GM21529 (cell line): ENCODE results near the gene SLX4IP.
"Not testable (repeated sequence)": the region's sequence is repeated elsewhere in the genome, so short reads cannot be mapped to it uniquely, and the experiment has no call there.

Experiments used
- ATAC-seq: cut with Tn5 transposase; IDR thresholded peaks from one replicate; pipeline ENCODE4 v1.9.1; 2021; ENCODE audit not compliant: unreplicated experiment

SLX4IP gene

DNA sequence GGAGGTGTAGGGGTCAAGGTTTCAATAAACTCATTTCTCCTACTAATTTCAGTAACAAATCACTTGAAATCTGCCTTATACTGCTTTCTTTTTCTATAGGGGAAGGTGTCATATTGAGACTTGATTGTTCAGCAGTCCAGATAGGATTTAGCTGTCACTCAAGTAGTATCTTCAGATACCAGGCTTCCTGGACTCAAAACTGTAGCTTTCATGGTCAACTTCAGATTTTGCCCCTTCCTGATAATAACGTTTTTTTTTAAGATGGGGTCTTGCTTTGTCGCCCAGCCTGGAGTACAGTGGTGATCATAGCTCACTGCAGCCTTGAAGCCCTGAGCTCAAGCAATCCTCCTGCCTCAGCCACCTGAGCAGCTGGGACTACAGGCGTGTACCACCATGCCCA, 160.9 kb downstream of the SLX4IP start:
- ATAC-seq, result no peak

DNA sequence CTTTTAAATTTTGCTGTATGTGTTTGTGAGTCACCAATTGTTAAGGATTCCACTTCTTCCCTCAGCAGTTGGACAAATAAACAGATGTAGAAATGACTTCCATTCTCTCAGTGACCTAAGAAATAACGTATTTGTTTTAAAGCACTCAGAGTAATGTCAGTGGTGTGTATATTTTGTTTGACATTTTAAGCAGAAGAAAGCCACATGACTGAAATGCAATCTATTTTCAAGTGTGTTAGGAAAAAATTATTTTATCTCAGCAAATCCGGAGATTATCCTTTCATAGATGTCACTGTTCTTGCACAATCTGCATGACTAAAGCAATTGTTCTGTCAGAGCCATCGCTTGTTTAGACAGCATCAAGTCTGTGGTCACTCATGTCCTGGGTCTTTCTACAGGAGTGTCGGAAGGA, 161.6 kb downstream of the SLX4IP start:
- no peak for ATAC-seq

DNA sequence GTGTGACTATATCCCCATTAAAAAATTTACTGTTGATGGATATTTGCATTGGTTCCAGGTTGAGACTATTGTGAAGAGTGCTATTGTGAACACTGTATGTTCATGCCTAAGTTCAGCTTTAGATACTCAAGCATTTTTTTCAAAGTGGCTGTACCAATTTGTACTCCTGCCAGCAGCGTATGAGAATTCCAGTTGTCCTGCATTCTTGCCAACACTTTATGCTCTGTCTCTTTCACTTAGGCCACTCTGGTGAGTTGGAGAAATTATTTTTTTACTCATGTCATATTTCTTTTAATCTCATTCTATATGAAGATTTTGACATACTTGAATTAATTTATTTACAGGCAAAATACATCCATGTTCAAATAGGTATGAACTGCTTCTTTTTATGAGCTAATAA, 162.5 kb downstream of the SLX4IP start:
- no peak for ATAC-seq

DNA sequence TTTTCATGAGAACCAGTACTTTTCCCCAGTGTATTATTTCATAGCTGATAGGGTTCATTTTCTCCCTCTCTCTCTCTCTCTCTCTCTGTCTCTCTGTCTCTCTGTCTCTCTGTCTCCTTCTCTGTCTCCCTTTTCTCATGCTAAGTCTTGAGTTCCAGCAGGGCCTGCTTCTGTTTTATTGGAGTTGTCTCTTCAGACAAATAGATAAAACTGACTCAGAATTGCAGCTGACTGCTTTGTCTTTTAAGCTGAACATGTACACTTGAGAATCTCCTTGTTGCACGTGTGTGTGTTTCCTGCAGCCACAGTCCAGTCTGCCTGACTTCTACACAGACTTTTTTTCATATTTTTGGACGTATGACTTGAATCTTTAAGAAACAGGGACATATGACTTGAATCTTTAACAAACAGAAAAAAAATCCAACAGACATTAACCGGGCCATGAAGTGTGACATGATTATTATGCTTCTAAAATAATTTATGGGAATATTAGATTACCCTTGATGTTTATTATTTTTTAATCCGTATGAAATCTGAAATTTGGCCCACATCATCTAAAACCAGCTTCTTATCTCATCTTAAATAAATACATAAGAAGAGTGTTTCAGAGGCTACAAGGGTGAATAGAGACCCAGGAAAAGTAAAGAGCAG, 167.2 kb downstream of the SLX4IP start:
- no peak for ATAC-seq

DNA sequence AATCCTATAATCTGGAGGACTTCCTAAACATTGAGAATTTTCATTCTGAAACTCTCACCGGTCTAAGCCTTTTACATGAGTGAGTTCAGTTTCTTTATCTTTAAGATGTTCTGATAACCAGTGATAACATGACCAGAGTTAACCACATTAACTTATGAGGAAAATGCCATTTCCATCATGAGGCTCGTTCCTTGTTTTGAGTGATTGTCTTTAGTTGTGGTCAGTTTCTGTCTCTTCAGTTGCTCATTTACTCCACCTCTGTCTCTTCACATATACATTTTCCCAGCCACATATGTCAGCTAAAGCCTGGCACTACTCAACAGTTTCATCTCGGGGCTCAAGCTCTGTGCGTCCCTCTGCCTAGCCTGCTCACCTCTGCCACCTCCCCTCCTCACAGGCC, 168.3 kb downstream of the SLX4IP start:
- ATAC-seq, result no peak

DNA sequence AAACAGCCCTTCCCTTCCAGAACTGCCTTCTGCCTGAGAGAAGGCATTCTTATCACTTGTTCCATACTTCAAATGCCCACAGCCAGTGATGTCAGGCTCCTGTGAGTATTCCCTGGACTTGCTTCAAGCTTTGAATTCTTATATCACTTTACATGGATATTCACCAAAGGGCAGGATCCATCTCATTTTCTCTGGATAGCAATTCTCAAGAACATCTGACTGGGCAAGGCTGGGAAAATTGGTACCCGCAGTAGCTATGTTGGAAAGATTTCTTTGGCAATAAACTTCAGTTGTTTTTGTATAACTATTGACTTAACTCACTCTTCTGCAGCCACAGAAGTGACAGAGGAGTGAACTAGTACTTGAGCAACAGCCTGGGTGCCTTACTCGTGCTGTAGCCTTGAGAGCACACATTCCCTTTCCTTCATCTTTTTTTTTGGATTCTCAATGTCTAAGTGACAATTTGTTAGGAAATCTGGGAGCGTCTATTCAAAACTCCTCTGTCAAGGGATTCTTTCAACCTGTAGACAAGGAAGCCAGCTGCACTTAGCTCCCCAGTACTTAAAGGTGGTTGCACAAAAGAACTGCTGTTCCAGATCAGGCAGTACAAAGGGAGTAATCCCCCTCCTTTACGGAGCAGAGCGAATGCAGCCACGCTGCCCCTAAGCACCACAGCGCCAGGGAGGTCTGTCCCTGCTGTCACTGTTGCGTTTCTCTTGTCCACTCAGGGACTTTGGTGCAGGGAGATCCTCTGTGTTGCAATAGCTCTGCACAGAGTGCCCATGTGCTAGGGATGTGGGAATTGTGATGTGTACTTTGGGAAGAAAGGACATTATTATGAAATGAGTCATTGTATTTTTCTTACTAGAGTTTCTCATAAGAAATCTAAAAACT, 169.1 kb downstream of the SLX4IP start:
- no peak for ATAC-seq

DNA sequence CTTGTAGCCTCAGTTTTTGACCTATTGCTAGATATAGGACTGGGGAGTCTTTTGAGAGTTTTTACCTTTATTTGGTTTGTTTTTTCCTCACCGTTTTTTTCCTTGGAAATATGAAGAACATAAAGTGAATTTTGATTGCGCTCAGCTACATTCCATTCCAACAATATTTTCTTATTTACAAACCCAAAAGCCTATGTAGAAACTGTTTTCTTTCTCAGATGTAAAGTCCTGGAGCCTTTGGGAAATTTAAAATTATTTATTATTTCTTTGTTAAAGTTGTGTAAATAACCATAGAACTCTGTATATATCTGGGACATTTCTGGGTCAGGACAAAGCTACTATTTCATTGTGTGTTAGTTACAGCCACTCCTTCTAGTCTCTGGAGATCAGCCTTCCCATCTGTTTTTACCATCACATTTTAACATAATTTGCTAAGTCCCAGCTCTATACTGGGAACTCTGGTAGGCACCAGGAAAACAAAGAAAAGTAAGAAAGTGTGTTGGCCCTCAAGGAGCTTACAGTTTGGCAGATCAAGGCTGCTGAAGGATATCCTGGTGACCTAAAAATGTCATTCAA, 169.8 kb downstream of the SLX4IP start:
- ATAC-seq, result no peak

DNA sequence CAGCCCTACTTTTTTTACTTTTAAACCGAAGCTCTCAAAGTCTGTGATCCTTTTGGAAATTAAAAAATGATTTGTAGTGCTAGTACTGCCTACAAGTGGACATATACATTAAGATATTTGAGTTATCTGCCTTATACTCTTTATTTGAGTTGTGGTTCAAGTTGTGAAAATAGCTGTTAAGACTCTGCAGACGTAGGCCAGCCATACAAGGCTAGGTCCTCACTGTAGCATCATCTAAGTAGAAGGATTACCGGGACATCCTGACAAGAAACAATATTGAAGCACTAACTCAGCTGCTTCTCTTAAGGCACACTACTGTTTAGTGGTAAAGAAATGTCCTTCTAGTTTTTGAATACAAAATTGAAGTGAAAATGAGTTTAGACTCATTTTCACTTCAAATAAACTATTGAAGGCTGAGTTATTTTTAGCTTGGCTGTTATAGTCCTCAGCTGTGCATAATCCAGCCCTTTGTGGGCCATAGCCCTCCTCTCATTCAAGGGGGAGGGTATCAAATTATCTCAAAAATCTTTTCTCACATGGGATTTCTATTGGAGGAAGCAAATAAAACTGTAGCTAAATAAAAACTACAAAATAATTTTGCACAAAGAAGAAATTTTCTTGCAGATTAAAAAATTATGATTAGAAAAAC, 170.6 kb downstream of the SLX4IP start:
- ATAC-seq, result no peak

DNA sequence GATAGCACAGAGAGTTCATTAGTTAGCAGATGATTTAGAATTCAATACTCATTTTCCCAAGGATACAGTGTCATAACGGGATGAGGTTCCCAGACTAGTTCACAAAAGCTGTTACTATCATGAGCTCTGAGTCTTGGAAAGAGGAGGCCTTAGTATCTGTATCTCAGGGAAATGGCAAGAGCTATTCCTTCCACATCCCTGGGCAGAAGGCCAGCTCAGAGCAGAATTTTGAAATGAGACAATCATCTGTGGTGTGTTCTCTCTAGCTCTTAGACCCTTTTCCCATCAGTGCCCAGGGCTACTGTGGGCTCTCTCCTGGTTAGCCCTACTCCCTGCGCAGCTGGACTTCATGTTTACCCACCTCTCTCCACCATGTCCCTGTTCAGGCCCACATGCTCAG, 174.2 kb downstream of the SLX4IP start:
- ATAC-seq, result no peak

DNA sequence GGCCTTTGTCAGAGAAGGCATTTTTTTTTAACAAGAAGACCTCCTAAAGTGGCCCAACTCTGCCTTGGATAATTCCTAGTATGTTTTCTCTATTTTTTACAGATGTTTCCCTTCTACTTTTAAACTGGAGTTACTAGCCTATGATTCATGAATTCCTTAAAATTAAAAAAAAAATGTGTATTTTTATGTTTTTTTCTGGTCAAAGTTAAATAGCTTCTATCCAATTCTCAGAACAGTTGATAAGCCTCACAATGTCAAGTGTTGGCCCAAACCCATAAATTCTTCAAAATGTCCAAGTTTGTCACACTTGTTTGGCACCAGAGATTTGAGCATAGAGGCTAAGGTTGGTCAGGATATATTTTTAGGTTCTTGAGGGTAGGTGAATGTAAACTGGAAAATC, 174.7 kb downstream of the SLX4IP start:
- ATAC-seq, result no peak

DNA sequence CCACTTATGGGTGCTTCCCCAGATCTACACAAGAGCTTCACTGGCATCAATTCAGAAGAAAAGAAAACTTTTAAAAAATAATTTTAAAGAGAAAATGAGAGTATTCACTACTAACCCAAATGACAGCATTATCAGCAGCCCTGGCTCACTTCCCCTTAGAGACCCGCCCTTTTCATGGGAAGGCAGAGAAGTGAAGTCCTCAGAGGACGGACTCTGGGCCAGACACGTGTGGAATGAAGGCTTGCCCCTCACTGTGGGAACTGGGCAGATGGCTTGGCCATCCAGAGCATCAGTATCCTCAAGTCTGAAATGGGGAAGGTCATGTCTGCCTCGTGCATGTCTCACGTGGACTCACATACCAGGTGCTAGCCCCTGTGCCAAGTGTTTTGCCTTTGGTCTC, 175.1 kb downstream of the SLX4IP start:
- no peak for ATAC-seq

DNA sequence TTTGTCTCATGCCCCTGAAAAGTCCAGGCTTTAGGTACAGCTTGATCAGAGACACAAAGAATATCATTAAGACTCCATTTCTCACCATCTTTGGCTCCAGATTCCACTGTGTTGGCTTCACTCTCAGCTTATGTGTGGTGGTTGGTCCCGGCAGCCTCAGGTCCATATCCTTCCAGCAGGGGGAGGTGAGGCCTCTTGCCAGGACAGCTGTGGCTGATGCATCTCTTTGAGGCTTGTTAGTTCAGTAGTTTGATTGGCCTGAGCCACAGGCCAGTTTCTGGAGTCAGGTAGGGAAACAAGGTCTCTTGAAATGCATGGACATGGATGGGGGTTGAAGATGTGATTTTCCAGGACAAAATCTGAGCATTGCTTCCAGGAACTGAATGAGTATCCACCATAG, 176.3 kb downstream of the SLX4IP start:
- ATAC-seq, result no peak

DNA sequence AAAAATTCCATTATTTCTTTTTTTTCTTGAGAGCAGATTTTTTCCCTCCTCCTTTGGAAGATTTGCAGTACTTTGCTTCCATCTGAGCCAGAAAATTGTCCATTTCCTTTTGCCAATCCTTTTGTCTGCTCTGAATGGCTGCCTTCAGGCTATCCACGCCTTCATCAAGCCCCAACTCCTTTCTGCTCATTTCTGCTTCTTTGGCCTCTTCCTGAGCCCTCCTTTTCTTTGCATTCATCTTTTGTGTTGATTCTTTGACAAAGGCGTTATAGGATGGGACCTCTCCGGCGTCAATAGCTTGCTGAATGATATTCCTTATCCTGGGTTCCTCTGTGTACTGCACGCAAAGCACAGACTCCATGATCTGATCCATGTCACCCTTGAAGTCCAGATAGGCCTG, 178.3 kb downstream of the SLX4IP start:
- ATAC-seq, result not testable (repeated sequence)

DNA sequence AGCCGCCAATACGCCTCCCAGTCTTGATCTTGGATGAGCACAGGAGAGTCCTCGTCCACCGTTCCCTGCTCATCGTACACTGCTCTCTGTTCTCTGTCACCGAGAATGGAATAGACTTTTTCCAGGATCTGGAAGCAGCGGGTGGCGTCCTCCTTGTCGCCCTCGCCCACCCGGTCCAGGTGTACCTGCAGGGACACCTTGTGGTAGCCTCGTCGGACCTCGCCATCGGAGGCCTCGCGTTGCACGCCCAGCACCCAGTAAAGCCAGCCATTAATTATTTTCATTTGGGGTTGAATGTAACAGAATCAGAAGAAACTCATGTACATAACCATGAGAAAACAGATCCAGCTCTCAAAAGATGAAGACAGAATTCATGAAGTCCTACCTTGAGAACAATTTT, 178.8 kb downstream of the SLX4IP start:
- ATAC-seq, result no peak

DNA sequence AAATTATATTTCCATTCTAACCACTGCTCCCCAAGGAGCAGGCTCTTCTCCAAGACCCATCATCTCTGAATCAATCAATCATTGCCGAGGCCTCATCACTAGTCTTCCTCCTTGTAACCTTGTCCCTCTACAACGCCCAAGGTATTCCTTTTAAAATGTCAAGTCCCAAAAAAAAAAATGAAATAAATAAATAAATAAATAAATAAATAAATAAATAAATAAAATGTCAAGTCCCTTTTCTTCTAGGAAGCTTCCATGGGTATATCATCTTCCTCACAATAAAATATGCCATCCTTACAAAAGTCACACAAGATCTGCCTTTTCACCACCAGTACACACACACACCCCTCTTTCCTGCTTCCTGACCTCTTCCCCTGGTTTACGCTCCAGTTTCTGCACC, 181.1 kb downstream of the SLX4IP start:
- no peak for ATAC-seq

DNA sequence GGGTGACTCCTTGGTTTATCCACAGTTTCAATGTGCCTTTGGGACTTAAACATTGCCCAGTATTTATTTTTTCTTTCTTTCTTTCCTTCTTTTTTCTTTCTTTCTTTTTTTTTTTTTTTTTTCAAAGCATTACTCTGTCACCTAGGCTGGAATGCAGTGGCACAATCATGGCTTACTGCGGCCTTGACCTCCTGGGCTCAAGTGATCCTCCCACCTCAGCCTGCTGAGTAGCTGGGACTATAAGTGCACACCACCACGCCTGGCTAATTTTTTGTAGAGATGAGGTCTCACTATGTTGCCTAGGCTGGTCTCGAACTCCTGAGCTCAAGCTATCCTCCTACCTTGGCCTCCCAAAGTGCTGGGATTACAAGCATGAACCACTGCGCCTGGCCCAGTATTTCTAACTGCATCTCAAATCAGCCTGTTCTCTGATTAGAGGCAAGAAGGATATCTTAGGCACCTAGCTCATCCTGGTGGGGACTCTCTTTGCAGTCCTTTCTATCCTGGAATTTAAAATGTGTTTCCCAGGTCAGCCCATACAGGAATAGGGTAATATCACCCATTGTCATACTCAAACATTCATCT, 182.5 kb downstream of the SLX4IP start:
- ATAC-seq, result not testable (repeated sequence)

DNA sequence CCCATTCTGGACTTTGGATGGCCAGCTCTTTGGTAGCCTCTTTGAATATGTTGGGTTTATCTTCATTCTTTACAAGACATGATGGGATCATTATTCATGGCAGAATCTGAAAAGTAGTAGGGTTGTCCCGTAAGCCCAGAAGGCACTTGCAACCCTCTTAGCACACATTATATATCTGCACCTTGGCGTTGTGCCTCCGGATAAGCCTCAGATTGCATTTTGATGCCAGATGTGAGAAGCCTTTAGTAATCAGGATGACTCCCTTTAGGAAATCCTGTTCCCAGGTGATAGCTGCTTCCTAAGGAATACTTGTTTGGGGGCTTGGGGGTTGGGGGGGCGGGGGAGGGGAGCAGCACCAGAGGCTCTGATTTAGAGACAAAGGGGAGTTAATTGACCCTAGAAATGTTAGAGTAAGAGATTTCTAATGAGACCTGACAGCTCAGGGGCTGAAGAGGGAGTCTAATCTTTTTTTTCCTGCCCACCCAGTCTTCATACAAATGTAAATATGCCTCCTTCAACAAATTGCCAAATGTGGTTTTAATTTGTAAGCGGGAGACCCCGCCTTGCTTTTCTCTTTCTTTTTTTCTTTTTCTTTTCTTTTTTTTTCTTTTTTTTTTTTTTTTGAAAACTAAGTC, 183.6 kb downstream of the SLX4IP start:
- ATAC-seq, result no peak

DNA sequence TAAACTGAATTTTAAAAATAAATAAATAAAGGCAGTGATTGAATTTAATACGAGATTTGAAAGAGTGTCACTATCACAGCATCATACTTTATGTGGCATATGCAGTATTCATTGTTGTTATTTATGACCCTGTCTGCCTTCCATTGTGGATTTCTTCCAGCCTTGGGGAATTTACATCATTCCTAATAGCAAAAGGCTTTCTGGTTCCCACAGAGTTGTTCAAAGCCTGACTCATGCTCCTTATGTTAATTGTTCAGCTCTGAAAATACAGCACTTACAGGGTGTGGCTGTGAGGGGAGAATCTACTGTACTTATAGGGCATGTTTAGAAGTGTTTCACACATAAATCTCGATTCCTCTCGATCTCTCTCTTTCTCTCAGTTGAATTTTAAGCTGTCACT, 184.3 kb downstream of the SLX4IP start:
- no peak for ATAC-seq

DNA sequence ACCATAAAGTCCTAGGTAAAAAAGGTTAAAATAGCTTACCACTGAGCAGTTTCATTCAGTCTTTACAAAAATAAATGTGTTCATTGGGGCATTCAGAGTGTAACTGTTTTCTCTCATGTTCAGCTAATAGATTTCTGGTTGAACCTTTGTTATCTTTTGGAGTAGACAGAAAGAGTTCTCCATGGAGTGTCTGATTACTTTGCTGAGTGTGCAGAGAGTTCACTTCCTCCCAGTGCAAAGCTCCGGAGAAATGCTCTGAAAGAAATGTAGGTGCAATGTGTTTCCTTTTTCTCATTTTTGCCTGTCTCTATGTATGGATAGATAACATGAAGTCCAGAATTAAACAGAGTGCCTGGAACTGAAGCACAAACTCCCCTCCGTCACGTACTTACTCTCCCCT, 186.0 kb downstream of the SLX4IP start:
- ATAC-seq, result no peak

DNA sequence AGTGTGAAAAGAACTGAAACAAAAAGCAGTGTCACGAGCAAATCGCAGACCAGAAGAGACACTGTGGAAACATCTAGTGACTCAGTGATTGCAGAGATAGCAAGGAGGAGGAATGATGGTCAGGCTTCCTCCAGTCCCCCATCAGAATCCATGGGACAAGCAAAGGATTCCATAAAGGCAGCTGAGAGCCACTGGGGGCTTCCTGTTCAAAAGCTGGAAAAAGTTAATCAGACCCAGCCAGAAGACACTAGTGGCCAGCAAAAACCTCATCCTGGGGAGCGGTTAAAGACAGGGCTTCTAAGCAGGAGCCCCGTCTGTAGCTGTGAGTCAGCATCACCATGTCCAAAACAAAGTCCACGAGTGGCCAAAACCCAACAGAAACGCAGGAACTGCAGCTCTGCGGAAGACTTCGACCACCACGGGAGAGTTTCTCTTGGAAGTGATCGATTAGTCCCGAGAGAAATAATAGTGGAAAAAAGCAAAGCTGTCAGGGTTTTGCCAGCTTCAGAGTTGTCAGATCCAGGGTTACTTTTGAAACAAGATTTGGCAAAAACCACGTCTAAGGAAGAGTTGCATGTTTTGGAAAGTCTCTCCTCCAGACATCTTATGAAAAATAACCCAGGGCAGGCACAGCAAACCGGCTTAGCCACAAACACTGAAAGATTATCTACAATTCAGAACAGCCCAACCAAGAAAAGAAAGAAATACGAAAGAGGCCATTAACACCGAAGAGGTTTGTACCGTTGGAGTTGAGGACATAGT, 187.7 kb downstream of the SLX4IP start:
- no peak for ATAC-seq
